HG02870 (cell line): Measurements from ENCODE around the gene PPP3CA.
"Not testable (repeated sequence)": the region's sequence is repeated elsewhere in the genome, so short reads cannot be mapped to it uniquely, and the experiment has no call there.

Experiments
- ATAC-seq: cut with Tn5 transposase; IDR thresholded peaks from one replicate; pipeline ENCODE4 v1.9.1; 2021; ENCODE audit warnings: mild to moderate bottlenecking, moderate library complexity; ENCODE audit not compliant: unreplicated experiment

The PPP3CA gene

DNA sequence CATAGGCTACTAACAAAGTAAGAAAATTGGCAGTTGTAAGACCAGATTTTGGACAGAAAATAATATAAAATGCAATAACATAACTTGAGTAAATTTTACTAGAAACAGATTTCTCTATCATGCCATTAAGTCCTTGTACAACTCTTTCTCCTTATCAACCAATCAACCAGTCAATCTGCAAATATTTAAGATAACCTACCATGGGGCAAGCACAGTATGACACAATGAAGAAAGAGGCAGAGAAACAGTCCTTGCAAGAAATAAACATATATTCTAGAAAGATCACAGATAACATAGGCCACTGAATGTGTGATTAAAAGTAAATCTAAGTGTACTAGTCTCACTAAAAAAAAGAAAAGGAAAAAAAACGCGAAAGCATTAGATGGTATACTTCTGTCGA lies 194.8 kb downstream of the PPP3CA start:
- ATAC-seq = no peak

DNA sequence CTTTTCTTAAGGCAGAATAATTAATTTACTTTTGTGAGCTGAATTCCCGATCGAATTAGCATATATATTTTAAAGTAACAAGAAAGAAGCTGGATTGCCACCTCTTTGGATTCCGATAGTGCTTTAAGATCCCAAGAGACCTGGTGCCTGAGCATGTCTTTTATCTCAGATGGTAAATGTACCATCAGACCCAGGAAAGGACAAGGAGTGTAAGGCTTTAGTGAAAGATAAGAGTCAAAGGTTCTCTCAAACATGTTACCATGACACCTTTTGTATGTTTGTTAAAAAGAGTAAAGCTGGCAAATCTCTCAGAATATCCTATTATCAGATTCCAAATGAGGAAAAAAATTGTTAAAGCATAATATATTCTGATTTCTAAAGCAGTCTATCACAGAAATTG lies 198.8 kb downstream of the PPP3CA start:
- no peak for ATAC-seq

DNA sequence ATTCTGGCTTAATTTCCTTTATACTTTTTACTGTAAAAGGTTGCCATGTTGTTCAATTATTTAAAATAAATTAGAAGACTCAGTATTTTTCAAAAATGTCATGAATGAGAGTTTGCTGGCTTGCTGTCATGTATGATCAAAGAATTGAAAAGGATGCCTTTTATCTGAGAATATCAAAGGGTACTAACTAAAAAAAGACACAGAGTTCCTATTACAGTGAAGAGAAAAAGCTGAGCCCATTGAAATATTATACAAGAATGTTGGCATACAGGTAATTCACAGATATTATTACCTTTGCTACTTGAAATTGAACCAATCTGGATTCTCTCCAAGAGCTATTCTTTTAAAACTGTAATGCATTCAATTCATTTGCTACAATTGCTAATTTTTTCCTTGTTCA lies 200.0 kb downstream of the PPP3CA start:
- ATAC-seq = no peak

DNA sequence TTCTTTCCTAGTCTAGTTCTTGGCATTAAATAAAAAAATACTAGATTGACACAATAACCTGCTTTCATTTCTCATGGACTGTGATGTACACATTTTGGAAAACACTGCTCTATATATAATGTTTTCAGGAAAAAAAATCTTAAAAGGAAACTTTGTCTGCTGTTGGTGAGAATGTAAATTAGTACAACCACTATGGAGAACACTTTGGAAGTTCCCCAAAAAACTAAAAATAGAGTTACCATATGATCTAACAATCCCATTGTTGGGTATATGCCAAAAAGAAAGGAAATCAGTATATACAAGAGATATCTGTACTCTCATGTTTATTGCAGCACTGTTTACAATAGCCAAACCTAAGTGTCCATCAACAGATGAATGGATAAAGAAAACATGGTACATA lies 202.3 kb downstream of the PPP3CA start:
- no peak for ATAC-seq

DNA sequence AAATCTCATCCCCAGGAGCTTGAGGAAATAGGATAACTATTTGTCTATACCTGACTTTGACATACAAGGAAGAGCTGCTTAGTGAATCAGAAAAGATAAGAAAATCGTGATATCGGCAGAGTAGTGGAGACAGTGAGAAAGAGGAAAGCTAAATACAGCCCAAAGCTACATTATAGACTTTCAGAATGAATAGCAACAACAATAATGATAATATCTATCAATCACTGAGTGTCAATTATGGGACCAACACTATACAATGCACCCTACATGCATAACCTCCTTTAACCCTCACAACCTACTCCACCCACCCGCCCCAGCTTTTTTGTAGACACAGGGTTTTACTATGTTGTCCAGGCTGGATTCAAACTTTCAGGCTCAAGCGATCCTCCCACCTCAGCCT lies 205.1 kb downstream of the PPP3CA start:
- ATAC-seq = no peak

DNA sequence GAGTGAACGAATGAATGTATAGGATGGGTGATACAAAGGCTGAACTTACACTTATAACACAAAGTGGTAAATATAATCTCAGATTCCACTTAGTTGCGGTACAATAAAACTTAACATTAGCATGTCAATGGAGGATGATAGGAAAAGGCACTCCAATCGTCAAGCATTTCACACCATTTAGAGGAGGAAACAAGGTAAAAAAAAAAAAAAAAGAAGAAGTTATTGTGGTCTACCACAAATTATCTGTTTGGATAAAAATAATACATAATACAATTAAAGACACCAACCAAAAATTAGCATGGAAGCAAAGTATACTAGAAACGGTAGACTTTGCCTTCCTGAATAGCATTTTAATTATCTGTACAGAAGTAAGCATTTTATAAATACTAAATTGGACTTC lies 205.5 kb downstream of the PPP3CA start:
- ATAC-seq = no peak

DNA sequence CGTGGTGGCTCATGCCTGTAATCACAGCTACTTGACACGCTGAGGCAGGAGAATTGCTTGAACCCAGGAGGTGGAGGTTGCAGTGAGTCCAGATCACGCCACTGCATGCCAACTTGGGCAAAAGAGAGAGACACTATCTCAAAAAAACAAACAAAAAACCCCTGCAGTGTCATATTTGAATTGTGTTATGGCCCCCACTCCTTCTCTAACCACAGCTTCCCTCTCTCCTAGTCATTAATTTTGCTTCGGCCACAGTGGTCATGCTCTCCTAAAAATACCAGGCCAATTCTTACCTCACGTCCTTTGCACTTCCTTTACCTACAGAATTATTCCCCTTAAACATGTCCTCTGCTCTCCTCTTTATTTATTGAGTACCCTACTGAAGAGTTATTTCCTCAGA lies 206.1 kb downstream of the PPP3CA start:
- ATAC-seq = peak; percentile 39

DNA sequence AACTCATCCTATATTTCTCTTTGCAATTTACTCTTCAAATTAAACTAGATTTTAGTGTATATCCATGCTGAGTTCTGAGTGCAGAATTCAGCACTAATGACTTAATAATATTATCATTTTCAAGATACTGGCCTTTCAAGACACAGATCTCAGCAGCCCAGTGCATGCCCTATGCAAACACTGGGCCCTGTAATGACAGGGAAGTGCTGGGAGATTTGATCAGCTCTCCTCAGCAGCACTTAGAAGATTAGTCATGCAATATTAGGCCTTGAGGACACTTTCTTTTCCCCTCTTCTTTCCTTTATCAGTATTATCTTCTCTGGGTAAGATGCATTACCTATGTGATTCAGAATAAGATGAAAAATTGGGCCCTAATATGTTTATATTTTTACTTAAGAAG lies 207.1 kb downstream of the PPP3CA start:
- ATAC-seq = no peak

DNA sequence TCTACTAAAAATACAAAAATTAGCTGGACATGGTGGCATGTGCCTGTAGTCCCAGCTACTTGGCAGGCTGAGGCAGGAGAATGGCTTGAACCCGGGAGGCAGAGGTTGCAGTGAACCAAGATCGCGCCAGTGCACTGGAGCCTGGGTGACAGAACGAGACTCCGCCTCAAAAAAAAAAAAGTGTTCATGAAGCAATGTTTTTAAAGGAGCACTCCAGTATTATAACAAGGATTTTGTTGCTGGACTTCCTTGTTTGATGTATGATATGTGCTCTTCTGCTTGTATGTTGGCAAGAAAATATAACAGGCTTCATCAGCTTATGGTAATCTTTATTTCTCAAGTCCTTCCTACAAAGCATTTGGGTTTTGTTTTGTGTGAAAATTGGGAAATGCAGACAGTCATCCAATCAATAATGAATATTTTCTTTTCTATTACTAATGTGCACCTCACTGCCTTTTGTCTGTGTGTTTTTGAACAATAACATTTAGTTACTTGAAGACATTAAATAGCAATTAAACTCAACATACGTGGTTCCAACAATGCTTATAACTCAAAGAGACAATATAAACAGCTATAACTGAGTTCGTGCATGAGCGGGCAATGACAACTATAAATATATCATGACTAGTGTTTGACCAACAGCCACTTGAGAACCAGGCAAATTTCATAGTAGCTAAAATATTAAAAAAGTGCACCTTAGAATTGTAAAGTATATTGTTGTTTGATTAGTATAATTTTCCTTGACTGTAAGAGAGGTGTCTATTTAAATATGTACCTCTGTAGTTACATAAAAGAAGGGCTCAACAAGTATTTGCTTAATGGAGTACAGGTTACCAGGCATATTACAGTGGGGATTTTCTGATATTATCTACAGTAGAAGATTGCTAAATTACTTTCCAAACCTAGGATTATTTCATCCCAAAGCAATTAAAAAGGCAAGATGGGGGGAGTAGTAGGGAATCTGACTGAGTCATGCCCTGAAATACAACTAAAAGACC lies 210.7 kb downstream of the PPP3CA start:
- ATAC-seq = no peak

DNA sequence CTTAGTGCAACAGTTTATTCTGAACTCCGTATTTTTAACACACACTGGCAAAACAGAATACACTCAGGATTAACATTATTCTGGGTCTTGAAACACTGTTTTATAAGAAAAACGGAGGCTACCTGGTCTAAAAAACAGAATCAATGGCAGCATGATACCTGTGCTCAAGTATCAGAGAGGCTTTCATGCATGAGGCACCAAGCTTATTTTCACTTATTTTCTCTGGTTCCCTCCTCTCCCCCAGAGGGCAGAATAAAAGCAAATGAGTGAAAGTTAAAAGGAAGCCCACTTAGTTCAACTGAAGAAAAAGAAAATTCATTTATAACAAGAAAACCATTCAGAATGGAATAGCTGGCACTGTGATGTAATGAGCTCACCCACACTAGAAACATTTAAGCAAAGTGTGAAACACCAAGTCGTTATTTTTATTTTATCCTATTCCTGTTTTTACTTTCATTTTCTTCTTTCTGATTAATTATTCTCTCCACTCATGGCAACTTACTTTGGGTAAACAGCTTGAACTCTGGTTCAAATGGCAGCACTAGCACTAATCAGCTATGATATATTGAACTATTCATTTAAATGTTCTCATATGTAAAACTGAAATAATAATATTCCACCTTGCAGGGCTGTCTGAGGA lies 211.8 kb downstream of the PPP3CA start:
- no peak for ATAC-seq

DNA sequence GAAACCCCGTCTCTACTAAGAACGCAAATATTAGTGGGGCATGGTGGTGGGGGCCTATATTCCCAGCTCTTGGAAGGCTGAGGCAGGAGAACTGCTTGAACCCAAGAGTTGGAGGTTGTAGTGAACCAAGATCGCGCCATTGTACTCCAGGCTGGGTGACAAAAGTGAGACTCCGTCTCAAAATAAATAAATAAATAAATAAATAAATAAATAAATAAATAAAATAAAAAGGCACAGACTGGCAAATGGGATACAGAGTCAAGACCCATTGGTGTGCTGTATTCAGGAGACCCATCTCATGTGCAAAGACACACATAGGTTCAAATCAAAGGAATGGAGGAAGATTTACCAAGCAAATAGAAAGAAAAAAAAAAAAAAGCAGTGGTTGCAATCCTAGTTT lies 216.3 kb downstream of the PPP3CA start:
- not testable (repeated sequence) for ATAC-seq

DNA sequence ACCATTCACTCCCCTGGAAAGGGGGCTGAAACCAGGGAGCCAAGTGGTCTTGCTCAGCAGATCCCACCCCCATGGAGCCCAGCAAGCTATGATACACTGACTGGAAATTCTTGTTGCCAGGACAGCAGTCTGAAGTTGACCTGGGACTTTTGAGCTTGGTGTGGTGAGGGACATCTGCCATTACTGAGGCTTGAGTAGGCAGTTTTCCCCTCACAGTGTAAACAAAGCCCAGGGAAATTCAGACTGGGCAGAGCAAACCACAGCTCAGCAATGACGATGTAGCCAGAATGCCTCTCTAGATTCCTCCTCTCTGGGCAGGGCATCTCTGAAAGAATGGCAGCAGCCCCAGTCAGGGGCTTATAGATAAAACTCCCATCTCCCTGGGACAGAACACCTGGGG lies 218.4 kb downstream of the PPP3CA start:
- ATAC-seq = not testable (repeated sequence)

DNA sequence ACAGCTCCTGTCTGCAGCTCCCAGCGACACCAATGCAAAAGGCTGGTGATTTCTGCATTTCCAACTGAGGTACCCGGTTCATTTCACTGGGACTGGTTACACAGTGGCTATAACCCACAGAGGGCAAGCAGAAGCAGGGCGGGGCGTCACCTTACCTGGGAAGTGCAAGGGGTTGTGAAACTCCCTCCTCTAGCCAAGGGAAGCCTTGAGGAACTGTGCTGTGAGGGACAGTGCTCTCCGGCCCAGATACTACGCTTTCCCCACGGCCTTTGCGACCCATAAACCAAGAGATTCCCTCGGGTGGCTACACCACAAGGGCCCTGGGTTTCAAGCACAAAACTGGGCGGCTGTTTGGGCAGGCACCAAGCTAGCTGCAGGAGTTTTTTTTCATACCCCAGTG lies 218.9 kb downstream of the PPP3CA start:
- no peak for ATAC-seq

DNA sequence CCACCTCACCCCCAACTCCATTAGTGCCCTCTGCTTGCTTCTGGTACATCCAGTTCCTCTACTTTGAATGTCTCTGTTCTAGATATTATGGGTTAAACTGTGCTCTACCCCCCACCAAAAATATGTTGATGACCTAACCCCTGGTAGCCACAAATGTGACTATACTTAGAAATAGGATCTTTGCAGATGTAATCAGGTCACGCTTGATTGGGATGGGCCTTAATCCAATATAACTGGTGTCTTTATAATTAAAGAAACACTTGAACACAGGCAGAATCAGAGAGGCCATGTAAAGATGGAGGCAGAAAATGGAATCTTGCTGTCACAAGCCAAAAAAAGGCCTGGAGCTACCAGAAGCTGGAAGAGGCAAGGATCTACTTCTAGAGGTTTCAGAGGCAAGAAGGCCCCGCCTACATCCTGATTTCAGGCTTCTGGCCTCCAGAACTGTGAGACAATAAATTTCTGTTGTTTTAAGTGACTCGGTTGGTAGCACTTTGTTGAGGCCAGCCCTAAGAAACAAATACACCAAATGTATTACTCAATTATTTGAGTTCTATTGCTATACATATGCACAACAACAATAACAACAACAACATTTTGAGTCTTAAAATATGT lies 220.0 kb downstream of the PPP3CA start:
- no peak for ATAC-seq

DNA sequence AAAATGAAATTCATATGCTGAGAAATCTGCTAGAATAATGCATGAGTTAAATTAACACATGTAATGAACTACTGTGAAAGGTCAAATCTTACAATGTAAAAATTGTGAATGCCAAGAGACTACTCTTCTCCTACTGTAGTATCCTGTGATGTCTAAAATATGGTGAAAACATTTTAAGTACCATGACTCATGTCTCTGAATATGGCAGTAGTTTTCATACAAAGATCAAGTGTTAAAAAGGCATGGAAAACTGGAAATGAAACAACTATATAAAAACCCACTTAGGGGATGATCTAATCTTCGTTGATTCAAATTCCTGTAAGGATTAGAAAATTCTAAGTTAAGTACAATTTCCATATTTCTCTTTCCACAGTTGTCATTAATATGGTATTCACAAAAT lies 221.3 kb downstream of the PPP3CA start:
- ATAC-seq = no peak

DNA sequence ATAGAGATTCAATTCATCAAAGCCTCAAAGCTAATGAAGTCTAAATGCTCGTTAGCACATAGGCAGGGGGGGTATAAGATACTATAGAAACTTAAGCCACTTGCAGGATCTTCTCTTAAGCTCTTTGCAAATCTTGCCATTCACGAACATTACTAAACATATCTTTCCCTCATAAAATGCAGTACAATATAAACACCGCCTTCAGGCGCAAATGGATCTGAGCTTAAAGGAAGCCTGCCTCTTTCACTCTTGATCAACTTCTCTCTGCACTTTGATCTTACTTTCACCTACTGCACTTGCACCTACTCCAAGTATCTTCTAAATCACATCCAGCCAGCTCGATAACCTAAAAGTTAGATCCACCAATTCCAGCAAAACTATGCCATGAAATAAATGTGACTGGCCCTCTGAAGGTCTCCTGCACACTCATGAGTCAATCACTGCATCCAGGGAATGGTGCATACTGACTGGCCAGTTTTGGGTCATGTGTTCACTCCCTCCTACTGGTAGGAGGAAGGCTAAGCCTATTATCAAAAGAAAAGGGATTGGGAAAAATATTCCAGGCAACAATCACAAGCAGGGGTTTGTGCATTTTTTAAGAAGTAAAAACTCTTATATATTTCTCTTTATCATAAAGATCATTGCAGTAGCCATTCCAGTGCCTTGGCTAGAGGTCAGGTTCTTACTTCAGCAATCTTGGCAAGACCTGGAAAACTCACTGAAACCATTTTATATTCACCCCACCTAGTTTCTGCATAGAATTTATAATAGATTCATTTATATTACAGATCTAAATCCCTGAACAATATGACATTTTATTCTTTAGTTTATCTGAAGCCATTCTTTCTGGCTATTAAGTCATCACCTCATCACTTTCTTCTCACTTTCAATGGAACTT lies 222.0 kb downstream of the PPP3CA start:
- ATAC-seq = no peak

DNA sequence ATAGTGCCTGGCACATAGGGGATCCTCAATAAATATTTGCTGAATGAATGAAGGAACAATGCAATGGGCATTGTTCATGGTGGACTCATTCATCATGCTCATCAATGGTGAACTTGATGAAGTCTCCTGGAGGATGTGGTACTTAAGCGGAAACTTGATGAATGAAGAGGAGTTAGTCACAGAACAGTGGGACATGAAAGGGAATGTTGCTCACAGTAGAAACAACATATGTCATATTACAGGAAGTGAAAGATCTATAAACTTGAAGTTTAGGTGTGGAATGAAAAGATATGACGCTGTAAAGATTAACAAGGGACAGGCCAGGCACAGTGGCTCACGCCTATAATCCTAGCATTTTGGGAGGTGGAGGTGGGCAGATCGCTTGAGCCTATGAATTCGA lies 224.1 kb downstream of the PPP3CA start:
- no peak for ATAC-seq

DNA sequence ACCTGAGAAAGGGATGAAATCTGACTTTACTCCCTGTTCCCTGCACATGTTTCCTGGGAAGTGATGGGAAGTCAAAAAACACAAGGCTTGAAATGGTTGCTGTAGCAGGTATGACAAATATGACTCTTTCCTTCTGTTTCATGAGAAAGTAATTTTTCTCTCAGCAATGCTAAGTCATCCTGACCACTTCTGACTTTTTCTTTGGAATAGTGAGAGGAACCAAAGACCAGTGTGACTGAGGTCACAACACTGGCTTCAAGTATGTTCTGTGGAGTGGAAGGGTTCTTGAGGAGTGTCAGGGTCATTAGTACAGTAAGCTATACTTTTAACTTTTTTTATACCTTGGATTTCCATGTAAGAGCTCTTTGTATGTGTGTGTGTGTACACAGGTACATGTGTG lies 225.3 kb downstream of the PPP3CA start:
- no peak for ATAC-seq

DNA sequence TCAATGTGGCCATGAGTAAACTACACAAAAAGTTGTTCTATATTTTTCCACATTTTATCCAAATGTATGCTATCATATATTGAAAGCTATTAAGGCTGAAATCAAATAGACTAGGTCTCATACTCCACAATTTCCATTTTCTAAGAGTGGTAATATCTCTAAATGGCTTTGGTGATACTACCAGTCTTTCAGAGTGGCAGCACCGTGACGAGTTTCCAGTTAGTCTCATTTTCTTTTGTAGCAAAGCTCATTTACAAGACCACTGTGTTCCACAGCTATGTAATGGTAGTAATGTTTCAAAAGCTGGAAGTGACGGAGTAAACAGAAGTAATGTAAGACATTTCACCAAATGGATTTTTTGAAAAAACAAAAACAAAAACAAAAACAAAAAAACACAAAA lies 228.2 kb downstream of the PPP3CA start:
- ATAC-seq = no peak

DNA sequence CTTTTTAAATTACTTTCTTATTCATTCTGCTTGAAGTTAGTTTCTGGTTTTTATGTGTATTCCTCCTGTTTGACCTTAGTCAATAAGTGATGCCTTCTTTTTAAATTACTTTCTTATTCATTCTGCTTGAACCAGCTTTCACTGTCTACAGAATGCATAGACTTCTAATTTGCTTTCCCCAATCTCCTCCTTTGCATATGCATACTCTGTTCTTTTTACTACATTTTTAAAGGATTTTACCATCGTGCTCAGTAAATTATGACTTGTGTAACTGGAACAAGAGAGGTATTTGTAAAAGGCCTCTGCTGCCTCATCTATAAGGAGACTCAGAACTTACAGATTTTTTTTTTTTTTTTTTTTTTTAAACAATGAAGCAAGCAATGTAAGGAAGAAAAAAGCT lies 228.7 kb downstream of the PPP3CA start:
- ATAC-seq = no peak

DNA sequence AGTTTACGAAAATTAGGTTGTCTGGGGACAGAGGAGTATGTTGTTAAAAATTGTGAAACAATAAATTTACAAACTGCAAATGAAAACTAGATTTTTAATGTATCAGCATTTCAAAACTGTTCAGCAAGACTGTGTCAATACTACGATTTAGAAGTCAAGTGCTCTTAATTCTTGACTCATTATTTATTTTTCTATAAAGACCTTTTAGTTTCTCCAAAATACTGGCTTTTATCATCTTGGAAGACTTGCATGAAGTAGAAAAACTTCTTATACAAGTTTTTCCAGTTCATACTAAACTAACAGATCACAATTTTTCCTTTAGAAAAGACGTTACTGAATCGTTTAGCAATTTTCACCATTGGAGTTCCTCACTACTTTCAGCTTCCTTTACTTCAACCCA lies 231.4 kb downstream of the PPP3CA start:
- ATAC-seq = no peak
